ENCODE measurements around the gene MAD2L2. TPM values are rescaled to one million over a fixed set of nuclear protein-coding genes. Genes with fewer than 3 reads are reported as not detected.

The MAD2L2 gene
- total RNA-seq, 1 donor from 2014 or later: 25.1 TPM

GRCh38 chr1:11705596-11705995, 24.6 kb upstream of the MAD2L2 start:
- DNase-seq (ENCODE audit: low spot score): no peak

GRCh38 chr1:11704691-11705475, 23.9 kb upstream of the MAD2L2 start:
- no peak for DNase-seq (ENCODE audit: low spot score)

DNA sequence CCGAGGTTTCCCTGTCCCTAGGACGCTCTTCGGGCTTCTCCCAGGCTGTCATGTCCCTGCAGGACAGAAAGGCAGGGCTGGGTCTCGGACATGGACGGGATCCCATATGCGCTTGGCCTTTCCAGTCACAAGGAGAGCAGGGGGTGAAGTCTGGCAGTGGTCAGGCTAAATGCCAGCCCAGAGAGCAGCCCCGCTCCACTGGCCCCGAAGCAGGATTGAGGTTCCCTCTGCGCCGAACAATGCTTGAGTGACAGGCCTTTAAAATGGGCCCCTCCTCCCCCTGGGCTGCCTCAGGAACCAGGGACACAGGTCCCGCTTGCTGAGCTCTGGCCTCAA, 23.2 kb upstream of the MAD2L2 start:
- DNase-seq (ENCODE audit: low spot score): no peak

- no peak for DNase-seq (ENCODE audit: low spot score)
Observed at GRCh38 chr1:11703357-11704193, 22.6 kb upstream of the MAD2L2 start.

GRCh38 chr1:11701981-11702803, 21.2 kb upstream of the MAD2L2 start:
- DNase-seq (ENCODE audit: low spot score): no peak

GRCh38 chr1:11701551-11701961, 20.6 kb upstream of the MAD2L2 start:
- no peak for DNase-seq (ENCODE audit: low spot score)

DNA sequence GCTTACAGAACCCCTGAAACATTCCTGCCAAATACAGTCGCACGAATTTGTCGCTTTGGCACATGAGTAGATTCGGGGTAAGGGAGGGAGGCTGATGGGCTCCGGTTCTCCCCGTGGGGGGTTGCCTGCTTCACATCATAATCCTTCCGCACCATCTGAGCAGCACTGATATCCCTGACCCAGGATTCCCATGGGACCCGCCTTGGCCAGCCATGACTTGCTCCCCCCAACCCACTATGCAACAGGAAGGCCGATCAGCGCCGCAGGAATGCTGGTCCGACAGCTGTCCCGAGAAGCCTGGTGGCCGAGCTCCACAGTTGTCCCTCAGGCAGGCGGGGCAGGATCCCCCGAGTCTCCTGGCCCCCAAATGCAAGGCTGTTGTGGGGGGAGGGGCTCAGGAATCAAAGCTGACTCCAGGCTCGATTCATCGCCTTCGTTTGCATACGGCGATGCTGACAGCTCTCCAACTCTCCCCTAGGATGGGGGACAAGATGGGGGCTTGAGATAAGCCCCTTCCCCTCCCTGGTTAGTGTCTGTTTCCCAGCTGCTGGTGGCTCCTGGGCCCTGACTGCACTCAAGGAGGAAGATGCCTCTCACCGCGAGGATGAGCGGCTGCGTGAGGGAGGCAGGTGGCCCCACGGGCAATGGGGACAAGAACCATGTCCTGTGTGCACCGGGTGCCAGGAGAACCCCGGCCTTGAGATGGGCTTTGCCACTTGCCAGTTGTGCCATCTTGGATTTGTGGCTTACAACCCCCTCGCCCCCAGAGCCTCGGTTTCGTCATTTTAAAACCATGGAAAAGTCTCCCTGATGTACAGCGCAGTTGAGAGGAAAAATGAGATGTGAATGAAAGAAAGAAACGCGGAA, 19.9 kb upstream of the MAD2L2 start:
- no peak for DNase-seq (ENCODE audit: low spot score)

- DNase-seq (ENCODE audit: low spot score): no peak
Observed at GRCh38 chr1:11697893-11698210, 16.9 kb upstream of the MAD2L2 start.

- no peak for DNase-seq (ENCODE audit: low spot score)
Observed at GRCh38 chr1:11697188-11697892, 16.4 kb upstream of the MAD2L2 start.

- no peak for DNase-seq (ENCODE audit: low spot score)
Observed at GRCh38 chr1:11695861-11696260, 14.9 kb upstream of the MAD2L2 start.

- no peak for DNase-seq (ENCODE audit: low spot score)
Observed at GRCh38 chr1:11693917-11694316, 13.0 kb upstream of the MAD2L2 start.

GRCh38 chr1:11693024-11693590, 12.2 kb upstream of the MAD2L2 start:
- no peak for DNase-seq (ENCODE audit: low spot score)

DNA sequence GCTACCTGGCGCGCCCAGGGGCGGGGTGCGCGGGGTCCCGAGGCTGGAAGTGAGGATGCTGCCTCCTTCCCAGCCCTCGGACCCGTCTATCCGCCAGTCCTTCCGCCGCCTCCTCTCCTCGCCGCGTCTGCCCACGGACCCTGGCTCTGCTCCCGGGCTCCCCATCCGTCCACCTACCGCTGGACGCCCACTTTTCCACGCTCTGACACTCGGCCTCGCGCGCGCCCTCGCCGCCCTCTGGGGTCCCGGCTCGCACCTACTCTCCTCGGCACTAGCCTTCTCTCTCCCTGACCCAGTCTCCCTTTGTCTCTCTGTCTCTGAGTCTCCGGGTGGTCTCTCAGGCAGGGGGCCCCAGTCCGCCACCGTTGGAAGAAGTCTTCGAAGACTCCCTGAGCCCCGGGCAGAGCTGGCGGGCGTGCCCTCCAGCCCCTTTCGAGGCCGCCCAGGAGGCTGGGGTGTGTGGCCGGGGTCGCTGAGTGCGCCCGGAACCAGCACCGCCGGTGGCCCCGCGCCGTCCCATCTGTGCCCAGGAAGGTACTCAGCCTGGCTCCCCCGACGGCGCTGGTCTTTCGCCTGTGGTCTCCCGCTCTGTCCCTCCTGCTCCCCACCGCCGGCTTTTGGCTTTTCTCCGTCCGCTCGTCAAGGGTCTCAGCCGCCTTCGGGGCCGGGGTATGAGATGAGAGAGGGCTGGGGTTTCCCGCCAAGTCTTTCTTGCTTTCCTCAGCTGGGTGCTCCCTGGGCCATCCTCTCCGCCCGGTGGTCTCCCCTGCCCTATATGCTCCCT, 11.2 kb upstream of the MAD2L2 start:
- DNase-seq (ENCODE audit: low spot score): no peak

- DNase-seq (ENCODE audit: low spot score): no peak
Observed at GRCh38 chr1:11691302-11691914, 10.5 kb upstream of the MAD2L2 start, which contains the start of gene DRAXIN. DRAXIN (plus strand) TSS chr1:11691710; CDS start chr1:11706259, 14,549 bp downstream.

DNA sequence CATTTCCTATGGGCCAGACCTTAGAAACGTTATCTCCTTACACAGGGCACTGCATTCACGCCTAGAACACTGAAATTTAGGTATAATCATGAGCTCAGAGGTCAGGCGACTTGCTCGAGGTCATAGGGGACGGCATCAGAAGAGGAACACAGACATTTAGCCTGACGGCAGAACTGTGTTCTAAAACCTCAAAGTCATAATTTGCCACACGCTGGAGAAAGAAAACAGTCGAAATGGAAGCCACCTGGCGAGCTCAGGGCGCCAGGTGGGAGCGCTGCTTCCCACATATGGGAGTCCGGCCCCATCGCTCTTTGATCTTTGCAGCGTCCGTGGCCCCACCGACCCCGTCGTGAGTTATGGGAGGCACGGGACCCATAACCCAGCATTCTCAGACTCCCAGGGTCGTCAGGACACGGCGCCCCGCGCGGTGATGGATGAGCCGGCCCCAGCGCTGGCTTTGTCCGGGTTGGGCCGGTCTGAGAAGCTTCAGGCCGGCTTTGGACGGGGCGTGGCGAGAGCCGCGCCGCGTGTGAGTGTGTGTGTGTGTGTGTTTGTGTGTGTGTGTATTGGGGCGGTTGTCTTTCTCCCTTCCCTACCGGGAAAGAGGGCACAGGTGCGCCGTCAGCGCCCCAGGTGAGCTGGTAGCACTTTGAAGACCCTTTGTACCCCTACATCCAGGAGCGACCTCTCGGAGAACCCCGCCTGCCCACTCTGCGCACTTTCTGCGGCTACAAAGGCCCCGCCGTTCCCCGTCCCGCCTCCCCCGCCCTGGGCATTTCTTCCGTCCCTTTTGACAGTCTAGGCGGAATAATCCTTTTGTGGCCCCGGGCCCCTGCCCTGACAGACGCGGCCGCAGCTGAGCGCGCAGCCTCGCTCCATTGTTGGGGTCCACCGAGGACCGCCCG, 9.7 kb upstream of the MAD2L2 start:
- DNase-seq (ENCODE audit: low spot score): no peak

GRCh38 chr1:11688506-11688905, 7.6 kb upstream of the MAD2L2 start:
- DNase-seq (ENCODE audit: low spot score): no peak

DNA sequence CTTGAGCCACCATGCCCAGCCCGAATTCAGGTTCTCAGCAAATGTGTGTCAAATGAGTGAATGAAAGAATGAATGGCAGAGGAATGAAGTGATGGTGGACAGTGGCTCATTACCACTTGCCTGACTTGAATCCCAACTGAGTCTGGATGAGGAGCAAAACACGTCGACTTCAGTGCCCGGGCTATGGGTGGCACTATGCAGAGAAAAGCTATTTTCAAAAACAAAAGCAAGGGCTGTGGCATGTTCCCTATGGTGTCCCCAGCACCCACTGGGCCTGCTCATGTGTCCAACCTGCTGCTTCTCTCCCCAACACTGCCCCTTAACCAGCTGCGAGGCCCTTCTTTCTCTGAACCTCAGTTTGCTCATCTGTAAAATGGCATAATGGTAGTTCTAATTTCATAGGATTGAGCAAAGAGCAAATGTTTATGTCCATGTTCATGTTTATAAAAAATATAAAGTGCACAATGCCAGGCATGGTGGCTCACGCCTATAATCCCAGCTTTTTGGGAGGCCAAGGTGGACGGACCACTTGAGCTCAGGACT, 4.3 kb upstream of the MAD2L2 start:
- DNase-seq (ENCODE audit: low spot score): no peak
